Activated CD4-positive, alpha-beta T cell treated with anti-CD3 and anti-CD28 coated beads for 1 hour (primary cell): ENCODE results near the gene MME.
"Not testable (repeated sequence)": the region's sequence is repeated elsewhere in the genome, so short reads cannot be mapped to it uniquely, and the experiment has no call there.

Experiments
- DNase-seq: peaks from one replicate; pipeline ENCODE4 v3.0.0-alpha.2; 2020

The MME gene

DNA sequence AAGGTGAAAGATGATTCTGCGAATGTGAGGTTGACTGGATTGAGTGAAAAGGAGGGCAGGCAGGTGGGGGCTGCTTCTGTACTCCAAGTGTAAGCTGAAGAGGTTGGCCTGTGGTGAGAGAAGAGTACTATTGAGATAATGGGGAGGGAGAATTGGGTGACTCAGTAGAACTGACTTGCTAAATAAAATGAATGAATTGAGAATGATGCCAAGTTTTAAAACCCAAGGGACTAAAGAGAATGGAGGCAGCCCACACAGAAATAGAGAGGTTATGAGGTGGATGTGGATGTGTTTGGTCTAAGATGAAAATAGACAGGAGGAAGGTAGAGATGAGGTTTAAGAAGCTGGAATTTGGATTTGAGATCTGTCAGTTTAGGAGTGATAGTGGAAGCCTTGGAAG is 5.9 kb downstream of the MME start:
- no peak for DNase-seq

DNA sequence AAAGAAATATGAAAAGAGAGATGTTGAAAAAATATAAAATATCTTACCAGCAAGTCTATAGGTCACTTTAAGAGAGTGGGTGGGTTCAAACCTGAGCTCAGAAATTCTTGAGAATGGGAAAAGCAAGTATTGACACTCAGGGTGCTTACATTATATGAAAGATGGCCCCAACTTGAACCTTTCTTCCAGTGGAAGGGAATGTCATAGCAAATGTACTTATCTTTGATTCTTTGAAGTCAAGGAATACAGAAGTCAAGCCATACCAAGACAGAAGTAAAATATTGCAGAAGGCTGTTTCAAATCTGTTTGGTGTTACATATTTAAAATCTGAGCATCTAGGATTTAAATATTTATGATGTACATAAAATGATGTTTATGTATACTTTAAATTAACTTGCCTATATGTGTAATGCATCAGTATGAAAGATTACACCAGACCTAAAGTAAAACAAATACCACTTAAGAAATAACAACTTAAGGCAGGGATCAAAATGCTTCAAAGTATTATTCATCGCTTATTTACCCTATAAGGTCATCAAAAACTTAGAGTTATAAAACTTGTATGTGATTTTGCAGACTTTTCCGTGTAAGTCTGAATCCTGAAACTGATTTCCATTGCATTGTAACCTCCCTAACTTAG is 8.7 kb downstream of the MME start:
- no peak for DNase-seq

GRCh38 chr3:155089495-155089894 is 9.4 kb downstream of the MME start:
- DNase-seq: no peak

- DNase-seq: no peak
Measured at GRCh38 chr3:155093261-155093660, 13.1 kb downstream of the MME start.

DNA sequence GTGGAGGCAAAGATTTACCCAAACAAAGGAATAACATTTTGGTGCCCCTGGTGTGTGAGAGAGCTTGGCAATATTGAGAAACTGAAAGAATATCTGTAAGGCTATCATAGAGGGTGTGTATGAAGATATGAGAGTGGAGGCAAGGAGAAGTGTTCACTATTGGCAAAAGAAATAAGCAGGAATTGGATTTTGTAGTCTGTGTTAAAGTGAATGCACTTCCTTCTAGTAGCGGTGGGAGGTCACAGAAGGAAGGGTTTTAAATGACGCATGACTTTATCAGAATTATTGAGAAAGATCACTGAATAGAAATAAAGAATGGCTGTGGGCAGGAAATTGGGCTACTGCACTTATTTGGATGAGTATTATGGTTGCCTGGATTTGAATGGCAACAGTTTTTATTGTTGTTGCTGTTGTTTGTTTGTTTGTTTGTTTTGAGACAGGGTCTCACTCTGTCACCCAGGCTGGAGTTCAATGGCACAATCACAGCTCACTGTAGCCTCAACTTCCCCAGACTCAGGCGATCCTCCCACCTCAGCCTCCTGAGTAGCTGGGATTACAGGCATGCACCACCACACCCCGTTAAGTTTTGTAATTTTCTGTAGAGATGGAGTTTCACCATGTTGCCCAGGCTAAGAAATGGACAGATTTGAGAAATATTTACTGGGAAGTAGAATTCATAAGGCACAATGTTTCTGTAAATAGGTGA is 16.3 kb downstream of the MME start:
- DNase-seq: no peak

DNA sequence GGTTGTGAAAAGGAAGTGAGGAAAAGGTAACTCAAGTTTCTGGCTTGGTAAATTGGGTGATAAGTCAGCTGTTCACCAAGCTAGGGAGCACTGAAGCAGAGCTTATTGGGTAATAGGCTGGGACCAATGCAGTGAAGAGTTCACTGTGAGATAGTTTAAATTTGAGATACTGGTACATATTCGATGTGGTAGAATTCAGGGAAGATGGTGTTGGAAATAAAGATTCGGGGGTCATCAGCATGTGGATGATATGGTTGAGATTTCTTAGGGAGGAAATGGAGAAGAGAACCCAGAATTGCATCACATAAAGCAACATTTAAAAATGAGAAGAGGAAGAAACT is 16.9 kb downstream of the MME start:
- no peak for DNase-seq

DNA sequence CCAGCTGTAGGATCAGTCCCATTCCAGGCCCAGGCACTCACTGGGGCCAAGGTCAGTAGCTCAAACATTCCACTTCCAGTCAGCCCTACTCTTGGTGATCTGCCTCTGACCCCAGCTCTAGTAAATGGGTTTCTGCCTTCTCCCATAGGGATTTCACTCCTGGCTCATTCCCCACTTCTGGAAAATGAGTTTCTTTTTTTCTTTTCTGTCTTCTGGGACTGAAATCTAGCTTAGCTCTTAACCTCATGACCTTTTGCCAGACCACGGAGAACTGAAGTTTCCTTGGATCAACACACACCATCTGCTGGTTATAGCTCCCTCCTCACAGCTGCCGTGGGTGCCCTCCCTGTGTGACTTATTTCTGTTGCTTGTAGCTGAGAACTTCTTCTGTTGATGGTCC is 21.3 kb downstream of the MME start:
- DNase-seq: no peak

- no peak for DNase-seq
Measured at GRCh38 chr3:155102329-155102728, 22.2 kb downstream of the MME start.

DNA sequence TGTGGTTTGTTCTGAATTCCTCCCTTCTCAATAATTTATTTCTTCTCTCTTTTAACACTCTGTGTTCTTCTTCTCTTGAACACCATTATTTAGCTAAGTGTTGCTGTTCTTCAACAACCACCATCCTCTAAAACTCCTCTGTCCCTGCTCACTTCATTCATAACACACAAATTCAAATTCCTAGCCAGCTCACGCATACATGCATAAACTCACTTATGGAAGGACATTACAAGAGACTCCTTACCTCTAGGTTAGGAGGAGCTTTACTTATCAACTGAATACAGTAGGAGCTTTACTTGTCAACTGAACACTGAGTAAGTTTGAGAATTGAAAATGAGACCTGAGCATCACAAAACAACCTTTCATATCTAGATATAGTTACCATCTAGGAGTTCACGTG is 23.6 kb downstream of the MME start:
- DNase-seq: no peak

DNA sequence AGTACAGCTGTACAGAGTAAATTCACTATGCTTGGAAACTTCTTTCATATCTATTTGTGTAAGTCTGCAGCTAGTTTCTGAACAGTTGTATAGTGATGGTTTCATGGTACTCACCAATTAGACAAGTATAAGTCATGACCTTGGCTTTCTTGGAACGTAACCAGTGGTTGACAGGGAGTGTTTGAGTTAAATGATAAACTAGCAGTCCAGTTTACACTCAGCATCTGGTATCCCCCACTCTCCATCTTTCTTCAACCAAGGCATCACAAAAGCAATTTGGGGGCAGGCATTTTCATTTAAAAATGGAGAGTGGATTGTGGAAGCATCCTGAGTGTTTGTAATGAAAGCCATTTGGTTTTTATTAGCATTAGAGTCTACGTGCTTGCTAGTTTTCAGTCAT is 26.0 kb downstream of the MME start:
- no peak for DNase-seq

- no peak for DNase-seq
Measured at GRCh38 chr3:155110022-155110421, 29.9 kb downstream of the MME start.

- no peak for DNase-seq
Measured at GRCh38 chr3:155110996-155111901, 31.1 kb downstream of the MME start.

- no peak for DNase-seq
Measured at GRCh38 chr3:155111971-155112370, 31.9 kb downstream of the MME start.

DNA sequence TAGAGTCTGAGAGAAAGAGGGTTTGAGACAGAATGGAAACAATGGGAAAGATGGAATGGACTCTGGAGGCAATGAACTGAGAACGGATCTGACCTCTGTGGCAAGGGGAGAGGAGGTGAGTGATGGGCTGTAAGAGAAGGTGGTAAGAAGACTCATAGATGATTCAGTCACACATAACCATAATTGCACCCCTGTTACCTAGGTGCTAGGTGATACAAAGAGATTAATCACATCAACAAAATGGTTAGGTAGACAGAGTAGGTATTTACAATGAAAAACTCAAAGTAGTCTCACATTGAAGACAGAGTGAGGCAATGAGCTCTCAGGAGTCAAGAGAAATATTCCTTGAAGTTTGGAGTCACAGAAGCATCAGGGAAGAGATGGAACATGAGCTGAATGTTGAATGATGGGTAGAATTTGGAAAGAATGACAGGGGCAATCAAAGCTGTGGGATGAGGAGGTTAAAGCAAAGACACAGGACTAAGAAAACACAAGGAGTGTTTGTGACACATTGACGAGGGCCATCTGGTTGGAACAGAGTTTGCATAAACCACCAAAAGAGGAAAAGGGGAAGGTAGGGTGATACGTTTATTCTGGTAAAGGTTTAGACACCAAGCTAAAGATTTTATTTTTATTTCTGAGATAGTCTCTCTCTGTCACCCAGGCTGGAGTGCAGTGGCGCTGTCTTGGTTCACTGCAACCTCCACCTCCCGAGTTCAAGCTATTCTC is 32.7 kb downstream of the MME start:
- DNase-seq: no peak

DNA sequence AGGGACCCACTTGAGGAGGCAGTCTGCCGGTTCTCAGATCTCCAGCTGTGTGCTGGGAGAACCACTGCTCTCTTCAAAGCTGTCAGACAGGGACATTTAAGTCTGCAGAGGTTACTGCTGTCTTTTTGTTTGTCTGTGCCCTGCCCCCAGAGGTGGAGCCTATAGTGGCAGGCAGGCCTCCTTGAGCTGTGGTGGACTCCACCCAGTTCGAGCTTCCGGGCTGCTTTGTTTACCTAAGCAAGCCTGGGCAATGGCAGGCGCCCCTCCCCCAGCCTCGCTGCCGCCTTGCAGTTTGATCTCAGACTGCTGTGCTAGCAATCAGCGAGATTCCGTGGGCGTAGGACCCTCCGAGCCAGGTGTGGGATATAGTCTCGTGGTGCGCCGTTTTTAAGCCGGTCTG is 44.6 kb downstream of the MME start:
- DNase-seq: not testable (repeated sequence)

DNA sequence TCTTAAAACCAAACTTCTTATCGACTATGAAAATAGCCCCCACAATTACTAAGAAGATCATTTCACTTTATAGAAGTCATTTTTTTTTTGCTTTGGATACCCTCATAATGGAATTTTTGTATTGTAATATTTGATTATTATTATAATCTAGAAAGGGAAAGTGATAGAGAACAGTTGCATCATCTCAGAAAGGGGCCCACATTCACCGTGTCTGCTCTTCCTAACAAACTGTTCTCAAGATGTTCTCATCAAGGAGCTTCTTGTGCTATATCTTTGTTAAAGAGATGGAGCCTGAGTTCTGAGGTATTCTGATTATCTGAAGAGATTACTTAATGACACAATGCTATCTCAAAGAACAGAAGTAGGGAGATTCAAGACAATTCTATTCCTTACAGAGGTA is 49.3 kb downstream of the MME start:
- no peak for DNase-seq

DNA sequence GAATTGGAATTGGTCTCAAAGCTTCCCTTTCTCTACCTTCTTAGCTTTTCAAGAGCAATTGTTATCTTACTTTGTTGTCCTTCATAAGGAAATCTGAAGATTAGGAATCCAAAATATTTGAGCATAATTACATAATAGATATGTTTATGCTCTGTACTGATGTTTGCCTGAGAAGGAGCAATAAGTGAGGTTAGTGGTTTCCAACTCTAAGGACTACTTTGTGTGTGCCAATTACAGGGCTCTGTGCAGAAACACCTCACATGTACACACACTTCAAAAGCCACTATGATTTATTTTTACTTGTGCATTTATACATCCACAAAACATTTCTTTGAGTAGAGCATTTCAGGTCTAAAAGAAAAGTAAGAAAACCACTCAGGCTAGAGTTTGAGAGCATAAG is 49.9 kb downstream of the MME start:
- DNase-seq: no peak

- DNase-seq: no peak
Measured at GRCh38 chr3:155131104-155131503, 51.0 kb downstream of the MME start.

DNA sequence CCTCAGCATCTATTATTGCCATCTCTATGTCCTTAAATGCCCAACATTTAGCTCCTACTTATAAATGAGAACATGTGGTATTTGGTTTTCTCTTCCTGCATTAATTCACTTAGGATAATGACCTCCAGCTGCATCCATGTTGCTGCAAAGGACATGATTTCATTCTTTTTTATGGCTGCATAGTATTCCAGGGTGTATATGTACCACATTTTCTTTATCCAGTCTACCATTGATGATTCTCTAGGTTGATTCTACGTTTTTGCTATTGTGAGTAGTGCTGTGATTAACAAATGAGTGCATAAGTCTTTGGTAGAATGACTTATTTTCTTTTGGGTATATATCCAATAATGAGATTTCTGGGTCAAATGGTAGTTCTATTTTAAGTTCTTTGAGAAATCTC is 54.2 kb downstream of the MME start:
- DNase-seq: not testable (repeated sequence)

GRCh38 chr3:155135003-155135402 is 54.9 kb downstream of the MME start:
- no peak for DNase-seq

GRCh38 chr3:155138677-155139076 is 58.6 kb downstream of the MME start:
- no peak for DNase-seq

DNA sequence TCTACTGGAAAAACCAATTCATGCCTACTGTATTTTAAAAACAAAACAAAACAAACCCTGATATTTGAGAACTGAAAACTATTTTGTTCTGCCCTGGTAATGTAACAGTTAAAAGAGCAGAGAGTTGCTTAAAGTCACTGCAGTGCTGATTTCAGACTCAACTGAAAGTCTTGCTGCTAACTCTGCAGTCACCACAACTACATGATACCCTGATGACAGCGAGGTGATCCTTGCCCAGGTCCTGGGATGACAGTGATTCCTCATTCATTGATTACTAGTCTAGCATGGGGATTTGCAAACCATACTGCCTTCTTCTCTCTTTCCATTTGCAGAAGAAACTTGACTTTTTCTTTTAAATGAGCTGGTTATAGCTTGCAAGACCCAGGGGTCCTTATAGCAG is 67.5 kb downstream of the MME start:
- no peak for DNase-seq

- no peak for DNase-seq
Measured at GRCh38 chr3:155149494-155149893, 69.4 kb downstream of the MME start.
